GM12874 (cell line): ENCODE results near the gene CTDP1.

Experiments used
- TF ChIP-seq, protein P1 (sequence below): IDR thresholded peaks from 2 replicates; pipeline ENCODE4 v1.5.1; 2011; ENCODE audit warnings: low read depth, mild to moderate bottlenecking, control low read depth, low read length, moderate library complexity; ENCODE audit not compliant: insufficient read depth

CTDP1 gene

DNA sequence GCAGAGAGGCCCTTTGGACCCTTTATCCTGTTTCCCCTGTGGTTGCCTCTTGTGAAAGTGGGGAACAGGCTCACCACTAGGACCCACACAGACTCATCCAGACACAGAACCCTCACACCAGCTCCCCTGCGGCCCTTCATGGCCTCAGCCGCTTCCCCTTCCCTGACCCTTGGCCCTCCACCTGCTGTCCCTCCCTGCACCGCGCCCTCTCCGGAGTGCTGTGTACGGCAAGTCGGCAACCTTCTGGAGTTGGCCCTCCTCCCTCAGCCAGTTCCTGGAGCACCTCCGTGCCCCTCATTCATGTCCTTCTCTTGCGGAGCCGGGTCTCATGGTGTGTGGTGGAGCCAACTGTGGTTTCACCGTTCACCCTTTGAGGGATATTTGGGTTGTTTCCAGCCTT lies 44.0 kb downstream of the CTDP1 start:
- TF ChIP-seq, protein P1, sequence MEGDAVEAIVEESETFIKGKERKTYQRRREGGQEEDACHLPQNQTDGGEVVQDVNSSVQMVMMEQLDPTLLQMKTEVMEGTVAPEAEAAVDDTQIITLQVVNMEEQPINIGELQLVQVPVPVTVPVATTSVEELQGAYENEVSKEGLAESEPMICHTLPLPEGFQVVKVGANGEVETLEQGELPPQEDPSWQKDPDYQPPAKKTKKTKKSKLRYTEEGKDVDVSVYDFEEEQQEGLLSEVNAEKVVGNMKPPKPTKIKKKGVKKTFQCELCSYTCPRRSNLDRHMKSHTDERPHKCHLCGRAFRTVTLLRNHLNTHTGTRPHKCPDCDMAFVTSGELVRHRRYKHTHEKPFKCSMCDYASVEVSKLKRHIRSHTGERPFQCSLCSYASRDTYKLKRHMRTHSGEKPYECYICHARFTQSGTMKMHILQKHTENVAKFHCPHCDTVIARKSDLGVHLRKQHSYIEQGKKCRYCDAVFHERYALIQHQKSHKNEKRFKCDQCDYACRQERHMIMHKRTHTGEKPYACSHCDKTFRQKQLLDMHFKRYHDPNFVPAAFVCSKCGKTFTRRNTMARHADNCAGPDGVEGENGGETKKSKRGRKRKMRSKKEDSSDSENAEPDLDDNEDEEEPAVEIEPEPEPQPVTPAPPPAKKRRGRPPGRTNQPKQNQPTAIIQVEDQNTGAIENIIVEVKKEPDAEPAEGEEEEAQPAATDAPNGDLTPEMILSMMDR = no peak

DNA sequence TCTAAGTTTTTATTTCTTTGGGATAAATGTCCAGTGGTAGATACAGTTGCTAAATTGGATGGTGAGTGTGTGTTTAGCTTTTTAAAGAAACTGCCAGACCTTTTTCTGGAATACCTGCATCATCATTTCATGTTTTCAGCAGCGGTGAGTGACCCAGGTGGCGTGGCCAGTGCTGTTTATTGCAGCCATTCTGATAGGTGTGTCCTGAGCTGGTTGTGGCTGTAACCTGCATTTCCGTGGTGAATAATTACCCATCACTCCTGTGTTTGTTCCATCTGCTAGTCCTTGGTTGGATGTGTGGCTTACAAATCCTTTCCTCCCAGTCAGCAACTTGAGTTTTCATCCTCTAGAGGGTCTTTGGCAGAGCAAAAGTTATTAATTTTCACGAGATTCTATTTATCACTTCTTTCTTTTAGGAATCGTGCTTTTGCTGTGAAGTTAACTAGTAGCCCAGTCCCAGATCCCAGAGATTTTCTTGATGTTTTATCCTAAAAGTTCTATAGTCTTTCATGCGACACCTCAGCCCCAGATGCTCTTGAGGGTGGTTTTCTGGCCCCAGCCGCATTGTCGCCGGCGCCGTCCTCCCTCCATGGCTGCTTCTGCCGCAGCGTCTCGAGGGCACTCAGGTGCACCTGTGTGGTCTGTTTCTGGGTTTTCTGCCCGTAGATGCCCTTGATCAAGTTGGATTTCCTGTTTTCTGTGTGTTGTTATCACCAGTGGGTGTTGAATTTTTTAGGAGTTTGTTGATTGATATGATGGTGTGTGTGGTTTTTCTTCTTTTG lies 44.9 kb downstream of the CTDP1 start:
- TF ChIP-seq, protein P1 = no peak

DNA sequence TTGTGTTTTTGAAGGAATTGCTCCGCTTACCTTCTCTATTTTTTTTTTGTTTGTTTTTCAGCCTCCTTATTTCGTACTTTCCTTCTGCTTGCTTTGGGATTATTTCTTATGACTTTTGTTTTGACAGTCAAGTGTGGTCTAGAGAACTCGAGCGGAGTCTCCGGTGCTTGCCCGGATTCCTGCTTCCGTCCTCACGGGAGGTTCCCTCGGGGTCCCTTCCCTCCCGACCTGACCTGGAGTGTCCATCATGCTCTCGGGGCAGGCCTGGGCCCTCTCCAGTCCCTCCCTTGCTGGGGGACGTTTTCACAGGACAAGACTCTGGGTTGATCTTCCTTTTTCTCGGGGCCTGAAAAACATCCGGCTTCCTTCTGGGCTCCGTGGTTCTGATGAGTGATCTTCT lies 45.9 kb downstream of the CTDP1 start:
- TF ChIP-seq, protein P1 = no peak

DNA sequence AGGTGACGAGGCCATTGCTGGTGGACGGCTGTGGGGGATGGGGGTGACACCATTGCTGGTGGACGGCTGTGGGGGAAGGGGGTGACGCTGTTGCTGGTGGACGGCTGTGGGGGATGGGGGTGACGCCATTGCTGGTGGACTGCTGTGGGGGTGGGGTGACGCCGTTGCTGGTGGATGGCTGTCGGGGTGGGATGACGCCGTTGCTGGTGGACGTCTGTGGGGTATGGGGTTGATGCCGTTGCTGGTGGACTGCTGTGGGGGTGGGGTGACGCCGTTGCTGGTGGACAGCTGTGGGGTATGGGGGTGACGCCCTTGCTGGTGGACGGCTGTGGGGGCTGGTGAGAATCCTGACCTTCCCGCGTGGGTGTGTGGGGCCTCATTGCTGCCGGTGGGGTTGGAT lies 47.1 kb downstream of the CTDP1 start:
- TF ChIP-seq, protein P1 = no peak

DNA sequence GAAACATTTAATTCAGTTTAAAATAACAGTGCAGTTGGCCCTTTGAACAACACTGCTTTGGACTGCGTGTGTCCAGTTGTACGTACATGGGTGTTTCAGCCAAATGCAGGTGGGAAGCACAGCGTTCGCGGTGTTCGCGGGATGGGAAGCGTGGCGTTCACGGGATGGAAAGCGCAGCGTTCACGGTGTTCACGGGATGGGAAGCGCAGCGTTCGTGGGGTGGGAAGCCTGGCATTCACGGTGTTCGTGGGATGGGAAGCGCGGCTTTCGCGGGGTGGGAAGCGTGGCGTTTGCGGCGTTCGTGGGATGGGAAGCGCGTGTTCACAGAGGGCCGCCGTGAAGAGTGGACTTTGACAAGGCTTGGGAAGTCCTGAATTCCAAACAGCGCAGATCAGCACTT lies 47.6 kb downstream of the CTDP1 start:
- TF ChIP-seq, protein P1 = no peak

DNA sequence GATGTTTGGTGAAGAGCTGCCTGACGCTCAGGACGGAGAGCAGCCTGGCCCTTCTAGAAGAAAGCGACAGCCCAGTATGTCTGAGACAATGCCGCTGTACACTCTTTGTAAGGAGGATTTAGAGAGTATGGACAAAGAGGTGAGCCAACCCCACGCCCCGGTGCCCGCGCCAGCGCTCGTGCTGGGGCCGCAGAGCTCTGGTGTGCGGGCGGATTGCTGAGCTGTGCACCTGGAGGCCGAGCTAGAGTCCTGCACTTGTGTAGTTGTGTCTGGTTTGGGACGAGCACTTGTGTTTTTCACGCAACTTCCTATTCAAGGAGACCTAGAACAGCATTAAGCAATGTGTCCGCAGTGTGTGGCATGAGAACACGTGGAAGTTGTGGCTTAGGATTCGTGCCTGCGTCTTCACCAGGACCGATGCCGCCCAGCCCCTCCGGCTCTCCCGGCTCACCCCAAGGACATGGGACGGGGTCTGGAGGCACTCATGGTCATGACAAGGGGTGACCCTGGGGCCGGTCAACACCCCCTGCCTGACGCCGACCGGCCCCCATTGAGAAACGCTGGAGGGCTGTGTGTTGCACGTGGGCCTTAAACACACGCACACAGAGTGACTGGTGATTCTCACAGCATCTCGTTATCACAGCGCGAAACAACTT lies 49.5 kb downstream of the CTDP1 start:
- TF ChIP-seq, protein P1 = no peak

DNA sequence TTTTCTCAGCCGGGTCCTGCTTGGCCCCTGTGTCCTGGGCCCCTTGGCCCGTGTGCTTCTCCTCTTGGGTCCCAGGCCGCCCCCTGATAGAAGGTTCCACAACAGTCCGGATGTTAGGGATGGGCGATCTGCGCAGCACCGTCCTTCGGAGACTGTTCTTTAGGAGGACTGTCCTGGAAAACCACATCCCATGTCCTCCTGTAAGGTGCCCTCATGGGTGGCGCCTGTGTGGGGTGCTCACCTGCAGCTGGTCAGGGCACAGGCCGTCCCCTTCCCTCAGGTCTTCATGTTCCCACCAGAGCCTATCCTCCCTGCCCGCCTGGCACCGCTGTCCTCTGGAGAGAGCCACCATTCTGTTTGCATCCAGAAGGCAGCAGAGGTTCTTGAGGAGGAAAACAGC lies 50.0 kb downstream of the CTDP1 start:
- TF ChIP-seq, protein P1 = no peak
